Cardiac fibroblast (primary cell): ENCODE data around the gene UAP1.
"Not testable (repeated sequence)": the region's sequence is repeated elsewhere in the genome, so short reads cannot be mapped to it uniquely, and the experiment has no call there.

Source experiments
- DNase-seq, 2 donors: peaks; one replicate each; pipeline versions ENCODE4 v3.0.0 to v3.0.0-alpha.2; 2010; ENCODE audit warnings: low read depth in 2 of 2
- H3K4me3 ChIP-seq, 2 donors: replicated peaks in 1 of 2; 1 replicate in 1 of 2; 2 replicates in 1 of 2; pipeline ENCODE4 v1.5.1; 2011; ENCODE audit warnings: low read depth in 2 of 2, low read length in 2 of 2, mild to moderate bottlenecking in 2 of 2, moderate library complexity in 1 of 2
- TF ChIP-seq, protein P1 (sequence below): IDR thresholded peaks from one replicate; pipeline ENCODE4 v1.5.1; 2011; ENCODE audit warnings: low read depth, mild to moderate bottlenecking, low read length, inconsistent platforms

Gene UAP1

DNA sequence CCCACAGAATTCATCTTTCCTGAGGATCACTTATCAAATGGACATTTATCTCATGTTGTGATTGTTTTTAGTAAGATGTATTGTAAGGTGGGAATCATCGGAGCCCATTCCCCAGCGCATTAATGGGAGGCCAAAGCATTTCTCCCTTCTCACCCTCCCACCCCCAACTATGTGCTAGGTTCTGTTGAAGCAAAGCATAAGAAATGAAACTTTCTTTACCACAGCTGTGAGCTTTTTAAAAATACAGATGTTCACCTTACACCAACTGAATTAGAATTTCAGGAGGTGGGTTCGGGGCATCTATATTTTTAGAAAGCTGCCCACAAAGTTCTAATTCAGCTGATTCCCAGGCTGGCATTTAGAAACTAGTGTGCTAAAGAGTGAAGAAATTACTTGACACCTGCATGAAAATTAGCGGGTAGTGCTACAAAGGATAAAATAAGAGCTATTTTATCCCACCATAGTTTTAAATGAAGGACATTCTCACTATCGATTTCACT is 26.3 kb downstream of the UAP1 start:
- TF ChIP-seq, protein P1, sequence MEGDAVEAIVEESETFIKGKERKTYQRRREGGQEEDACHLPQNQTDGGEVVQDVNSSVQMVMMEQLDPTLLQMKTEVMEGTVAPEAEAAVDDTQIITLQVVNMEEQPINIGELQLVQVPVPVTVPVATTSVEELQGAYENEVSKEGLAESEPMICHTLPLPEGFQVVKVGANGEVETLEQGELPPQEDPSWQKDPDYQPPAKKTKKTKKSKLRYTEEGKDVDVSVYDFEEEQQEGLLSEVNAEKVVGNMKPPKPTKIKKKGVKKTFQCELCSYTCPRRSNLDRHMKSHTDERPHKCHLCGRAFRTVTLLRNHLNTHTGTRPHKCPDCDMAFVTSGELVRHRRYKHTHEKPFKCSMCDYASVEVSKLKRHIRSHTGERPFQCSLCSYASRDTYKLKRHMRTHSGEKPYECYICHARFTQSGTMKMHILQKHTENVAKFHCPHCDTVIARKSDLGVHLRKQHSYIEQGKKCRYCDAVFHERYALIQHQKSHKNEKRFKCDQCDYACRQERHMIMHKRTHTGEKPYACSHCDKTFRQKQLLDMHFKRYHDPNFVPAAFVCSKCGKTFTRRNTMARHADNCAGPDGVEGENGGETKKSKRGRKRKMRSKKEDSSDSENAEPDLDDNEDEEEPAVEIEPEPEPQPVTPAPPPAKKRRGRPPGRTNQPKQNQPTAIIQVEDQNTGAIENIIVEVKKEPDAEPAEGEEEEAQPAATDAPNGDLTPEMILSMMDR: no peak
- no peak for DNase-seq
- no peak overlapping the region for H3K4me3 ChIP-seq

DNA sequence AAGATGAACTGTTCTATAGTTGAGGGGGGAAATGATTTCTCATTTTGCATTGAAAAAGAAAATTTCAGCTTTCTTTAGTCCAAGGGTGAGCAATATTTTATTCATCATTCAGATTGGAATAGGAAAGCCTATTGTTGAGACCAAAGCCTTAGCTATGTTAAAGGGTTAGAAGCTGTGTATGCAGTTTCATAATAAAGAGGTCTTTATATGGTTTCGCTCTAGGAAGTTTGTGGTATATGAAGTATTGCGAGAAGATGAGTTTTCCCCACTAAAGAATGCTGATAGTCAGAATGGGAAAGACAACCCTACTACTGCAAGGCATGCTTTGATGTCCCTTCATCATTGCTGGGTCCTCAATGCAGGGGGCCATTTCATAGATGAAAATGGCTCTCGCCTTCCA is 28.6 kb downstream of the UAP1 start:
- DNase-seq: no peak
- no peak overlapping the region for H3K4me3 ChIP-seq
- TF ChIP-seq, protein P1: no peak

DNA sequence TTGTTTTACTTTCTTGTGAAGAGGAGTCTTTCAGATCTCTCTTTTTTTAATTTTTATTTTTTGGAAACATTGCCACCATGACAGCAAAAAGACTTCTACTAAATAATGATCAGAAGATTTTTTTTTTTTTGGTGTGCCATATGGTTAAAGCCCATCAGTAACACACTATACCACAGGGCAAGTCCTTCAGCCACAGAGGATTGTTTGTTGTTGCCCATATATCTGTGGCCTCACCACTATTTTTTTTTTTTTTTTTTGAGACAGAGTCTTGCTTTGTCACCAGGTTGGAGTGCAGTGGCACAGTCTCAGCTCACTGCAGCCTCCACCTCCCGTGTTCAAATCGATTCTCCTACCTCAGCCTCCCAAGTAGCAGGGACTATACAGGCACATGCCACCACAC is 29.2 kb downstream of the UAP1 start:
- DNase-seq: no peak
- no peak overlapping the region for H3K4me3 ChIP-seq

DNA sequence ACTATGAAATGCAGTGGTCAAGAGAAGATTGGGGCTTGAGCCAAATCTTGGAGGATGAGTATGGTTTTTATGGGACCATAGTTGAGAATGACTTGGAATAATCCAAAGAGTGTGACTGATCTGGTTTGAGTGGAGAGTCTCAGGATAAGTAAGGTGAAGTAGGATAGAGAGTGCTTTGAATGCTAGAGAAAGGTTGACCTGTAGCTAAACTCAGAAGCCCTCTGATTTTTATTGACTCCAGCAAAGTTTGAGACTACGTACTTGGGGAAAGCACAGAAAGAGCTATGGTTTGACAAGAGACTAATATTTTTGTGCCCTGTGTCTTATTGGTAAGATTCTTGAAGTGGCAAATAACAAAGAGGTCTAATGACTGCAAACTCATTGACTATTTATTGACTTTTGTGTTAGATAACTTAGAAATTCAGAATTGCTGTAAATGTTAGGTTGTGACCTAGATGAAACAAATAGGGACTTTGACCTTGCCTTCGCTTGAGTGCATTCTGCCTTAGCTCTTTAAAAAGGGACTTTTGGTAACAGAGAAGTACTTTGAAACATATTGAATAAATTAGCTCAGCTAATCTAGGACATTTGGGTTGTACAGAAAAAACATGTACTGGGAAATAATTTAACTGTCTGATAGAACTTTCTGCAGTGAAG is 35.1 kb downstream of the UAP1 start:
- TF ChIP-seq, protein P1: no peak
- H3K4me3 ChIP-seq: no peak overlapping the region
- no peak for DNase-seq

More for the DNA sequence above, 29.2 kb downstream of the UAP1 start:
- TF ChIP-seq, protein P1: no peak

DNA sequence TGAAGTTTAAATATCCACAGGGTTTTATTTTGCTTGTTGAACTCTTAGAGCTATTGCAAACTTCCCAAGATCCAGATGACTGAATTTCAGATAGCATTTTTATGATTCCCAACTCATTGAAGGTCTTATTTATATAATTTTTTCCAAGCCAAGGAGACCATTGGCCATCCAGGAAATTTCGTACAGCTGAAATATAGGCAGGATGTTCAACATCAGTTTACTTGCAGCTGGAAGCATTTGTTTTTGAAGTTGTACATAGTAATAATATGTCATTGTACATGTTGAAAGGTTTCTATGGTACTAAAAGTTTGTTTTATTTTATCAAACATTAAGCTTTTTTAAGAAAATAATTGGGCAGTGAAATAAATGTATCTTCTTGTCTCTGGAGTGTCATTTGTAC is 37.9 kb downstream of the UAP1 start:
- TF ChIP-seq, protein P1: no peak
- DNase-seq: no peak
- H3K4me3 ChIP-seq: no peak overlapping the region

DNA sequence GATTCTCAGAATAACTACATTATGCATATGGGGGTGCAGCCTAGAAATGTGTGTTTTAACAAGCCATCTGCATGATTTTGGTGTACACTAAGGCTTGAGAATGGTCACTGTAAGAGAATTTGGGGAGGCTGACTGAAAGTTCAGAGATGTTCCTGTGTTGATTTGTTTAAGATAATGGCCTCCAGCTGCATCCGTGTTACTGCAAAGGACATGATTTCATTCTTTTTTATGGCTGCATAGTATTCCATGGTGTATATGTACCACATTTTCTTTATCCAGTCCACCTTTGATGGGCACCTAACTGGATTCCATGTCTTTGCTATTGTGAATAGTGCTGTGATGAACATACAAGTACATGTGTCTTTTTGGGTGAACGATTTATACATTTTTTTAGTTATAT is 41.6 kb downstream of the UAP1 start:
- H3K4me3 ChIP-seq, DNase-seq: not testable (repeated sequence)

DNA sequence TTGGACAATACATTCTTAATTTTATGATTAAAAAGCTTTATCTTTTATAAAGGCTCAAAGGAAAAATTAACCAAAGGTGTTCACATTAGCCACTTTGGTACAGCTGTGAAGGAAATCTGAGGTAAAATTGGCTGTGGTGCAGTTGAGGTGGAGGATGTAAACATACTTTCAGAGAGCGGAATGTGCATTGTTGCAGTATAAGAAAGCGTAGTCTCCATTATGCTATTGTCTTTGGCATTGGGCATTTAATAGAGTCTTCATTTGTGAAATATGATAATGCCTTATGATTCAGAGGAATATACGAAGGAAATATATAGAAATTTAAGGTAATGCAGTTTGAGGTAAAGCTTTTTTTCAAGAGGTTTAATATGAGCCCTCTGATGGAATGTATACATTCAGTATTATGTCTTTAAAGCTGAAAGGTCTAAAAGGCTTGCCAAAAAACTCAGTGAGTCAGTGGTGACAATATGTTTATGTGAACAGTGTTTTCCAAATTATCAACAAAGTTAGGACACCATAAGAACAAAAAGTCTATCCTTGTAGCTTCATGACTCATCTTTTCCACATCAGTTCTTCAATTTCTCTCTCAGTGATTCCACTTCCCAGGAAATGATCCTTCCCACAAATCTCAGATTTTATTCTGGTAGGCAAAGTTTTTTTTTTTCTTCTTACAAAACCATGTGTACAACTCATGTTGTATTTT is 43.9 kb downstream of the UAP1 start:
- no peak overlapping the region for H3K4me3 ChIP-seq
- peak; percentile 95 to 97 for DNase-seq
- TF ChIP-seq, protein P1: no peak
